Measurements from ENCODE around the gene THBS3.

DNA sequence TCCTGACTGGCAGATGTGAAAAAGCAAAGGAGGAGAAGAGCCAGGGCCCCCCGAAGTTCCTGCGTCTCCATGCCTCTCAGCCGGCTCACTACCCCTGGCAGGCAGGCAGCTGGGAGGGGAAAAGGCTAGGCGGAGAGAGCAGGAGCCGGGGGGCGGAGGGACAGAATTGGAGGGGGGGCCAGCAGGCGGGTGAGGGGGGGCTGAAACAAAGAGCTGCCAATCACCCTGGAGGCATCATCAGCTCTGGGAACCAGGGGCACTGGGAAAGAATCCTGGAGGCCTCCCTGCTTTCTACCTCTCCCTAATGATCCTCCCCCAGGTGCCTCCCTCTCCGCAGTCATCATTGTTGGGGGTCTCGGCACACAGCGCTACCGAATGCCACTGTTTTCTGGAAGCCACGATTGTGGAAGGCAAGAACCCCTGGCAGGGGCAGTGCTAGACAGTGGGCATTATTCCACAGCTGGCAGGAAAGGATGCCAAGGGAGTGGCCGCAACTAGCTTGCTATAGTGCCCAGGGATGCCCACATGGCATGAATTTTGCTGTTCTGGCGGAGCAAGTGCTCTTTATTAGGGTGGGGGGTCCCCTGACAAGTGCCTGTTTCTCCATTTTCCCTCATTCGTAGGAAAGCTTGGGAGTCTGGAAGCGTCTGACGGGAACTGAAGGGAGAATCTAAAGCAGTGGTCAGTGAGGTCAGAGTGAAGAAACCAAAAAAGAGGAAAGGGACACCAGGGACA, at the start of gene THBS3:
- TF ChIP-seq, protein P1, sequence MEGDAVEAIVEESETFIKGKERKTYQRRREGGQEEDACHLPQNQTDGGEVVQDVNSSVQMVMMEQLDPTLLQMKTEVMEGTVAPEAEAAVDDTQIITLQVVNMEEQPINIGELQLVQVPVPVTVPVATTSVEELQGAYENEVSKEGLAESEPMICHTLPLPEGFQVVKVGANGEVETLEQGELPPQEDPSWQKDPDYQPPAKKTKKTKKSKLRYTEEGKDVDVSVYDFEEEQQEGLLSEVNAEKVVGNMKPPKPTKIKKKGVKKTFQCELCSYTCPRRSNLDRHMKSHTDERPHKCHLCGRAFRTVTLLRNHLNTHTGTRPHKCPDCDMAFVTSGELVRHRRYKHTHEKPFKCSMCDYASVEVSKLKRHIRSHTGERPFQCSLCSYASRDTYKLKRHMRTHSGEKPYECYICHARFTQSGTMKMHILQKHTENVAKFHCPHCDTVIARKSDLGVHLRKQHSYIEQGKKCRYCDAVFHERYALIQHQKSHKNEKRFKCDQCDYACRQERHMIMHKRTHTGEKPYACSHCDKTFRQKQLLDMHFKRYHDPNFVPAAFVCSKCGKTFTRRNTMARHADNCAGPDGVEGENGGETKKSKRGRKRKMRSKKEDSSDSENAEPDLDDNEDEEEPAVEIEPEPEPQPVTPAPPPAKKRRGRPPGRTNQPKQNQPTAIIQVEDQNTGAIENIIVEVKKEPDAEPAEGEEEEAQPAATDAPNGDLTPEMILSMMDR (IDR thresholded peaks at IDR 0.05): no peak
- TF ChIP-seq POLR2A (IDR thresholded peaks at IDR 0.05) (no peak), POLR2AphosphoS5 (IDR thresholded peaks at IDR 0.05) (no peak)
